SU-DHL-6 (cell line): ENCODE data around the gene GMPPA.

ENCODE experiments used
- H2AFZ ChIP-seq: fragments of 200-600 bp; sonication (generic); 2 replicates; pipeline ENCODE4 v1.6.1; 2014; ENCODE audit warnings: low read depth, mild to moderate bottlenecking, moderate library complexity, mixed read lengths, antibody characterized with exemption, low read length; ENCODE audit not compliant: severe bottlenecking
- H3F3A ChIP-seq: fragments of 200-600 bp; shearing (Covaris generic); 2 replicates; pipeline ENCODE4 v1.6.0; 2016; ENCODE audit warnings: antibody characterized with exemption, mild to moderate bottlenecking; ENCODE audit not compliant: insufficient read depth
- H3K27ac ChIP-seq: fragments of 200-600 bp; sonication (generic); 2 replicates; pipeline ENCODE4 v1.5.1; 2016; ENCODE audit warnings: low read depth, mild to moderate bottlenecking, low read length, moderate library complexity, mixed read lengths
- H3K27me3 ChIP-seq: fragments of 200-600 bp; sonication (generic), shearing (Covaris generic); 2 replicates; pipeline ENCODE4 v1.6.0; 2014; ENCODE audit warnings: mild to moderate bottlenecking, low read length
- H3K36me3 ChIP-seq: fragments of 200-600 bp; sonication (generic); 2 replicates; pipeline ENCODE4 v1.6.1; 2014; ENCODE audit warnings: mild to moderate bottlenecking, low read length, mixed read lengths
- H3K4me2 ChIP-seq: fragments of 300-600, 200-600 bp; shearing (Covaris generic), sonication (generic); 2 replicates; pipeline ENCODE4 v1.6.0; 2014; ENCODE audit warnings: low read length, low read depth, mild to moderate bottlenecking; ENCODE audit not compliant: poor library complexity, severe bottlenecking
- H3K4me3 ChIP-seq: fragments of 200-600 bp; sonication (generic); 2 replicates; pipeline ENCODE4 v1.5.1; 2014; ENCODE audit warnings: antibody characterized with exemption, low read length, mild to moderate bottlenecking, mixed read lengths; ENCODE audit not compliant: insufficient read depth, poor library complexity, severe bottlenecking
- H3K79me2 ChIP-seq: fragments of 200-600 bp; sonication (generic); 2 replicates; pipeline ENCODE4 v1.6.1; 2014; ENCODE audit warnings: mild to moderate bottlenecking, low read length, moderate library complexity; ENCODE audit not compliant: insufficient read depth
- H3K9ac ChIP-seq: fragments of 200-600 bp; sonication (generic); 2 replicates; pipeline ENCODE4 v1.7.0; 2014; ENCODE audit warnings: mild to moderate bottlenecking, low read length
- H3K9me2 ChIP-seq: fragments of 200-600 bp; sonication (generic); replicated peaks from 2 replicates; pipeline ENCODE4 v1.6.1; 2014; ENCODE audit warnings: low read length; ENCODE audit not compliant: insufficient read depth
- H3K9me3 ChIP-seq: fragments of 200-600 bp; sonication (generic); 2 replicates; pipeline ENCODE4 v1.6.1; 2014; ENCODE audit warnings: low read length, mixed read lengths; ENCODE audit not compliant: insufficient read depth
- H4K20me1 ChIP-seq: fragments of 200-600 bp; sonication (generic); 2 replicates; pipeline ENCODE4 v1.6.1; 2014; ENCODE audit warnings: low read depth, mild to moderate bottlenecking, antibody characterized with exemption, low read length, moderate library complexity, mixed read lengths
- EZH2phosphoT487 ChIP-seq: fragments of 200-600 bp; sonication (generic), shearing (Covaris generic); conservative IDR thresholded peaks from 2 replicates; pipeline ENCODE4 v1.6.1; 2018; ENCODE audit warnings: mild to moderate bottlenecking, antibody characterized with exemption, low read length, moderate library complexity, mixed read lengths
- TF ChIP-seq, protein P1 (sequence below): fragments of 200-600 bp; sonication (generic); IDR thresholded peaks from one replicate; pipeline ENCODE4 v1.5.1; 2017; ENCODE audit warnings: antibody characterized with exemption, mild to moderate bottlenecking, low read length, moderate library complexity; ENCODE audit not compliant: insufficient read depth, poor library complexity, severe bottlenecking

The GMPPA gene

DNA sequence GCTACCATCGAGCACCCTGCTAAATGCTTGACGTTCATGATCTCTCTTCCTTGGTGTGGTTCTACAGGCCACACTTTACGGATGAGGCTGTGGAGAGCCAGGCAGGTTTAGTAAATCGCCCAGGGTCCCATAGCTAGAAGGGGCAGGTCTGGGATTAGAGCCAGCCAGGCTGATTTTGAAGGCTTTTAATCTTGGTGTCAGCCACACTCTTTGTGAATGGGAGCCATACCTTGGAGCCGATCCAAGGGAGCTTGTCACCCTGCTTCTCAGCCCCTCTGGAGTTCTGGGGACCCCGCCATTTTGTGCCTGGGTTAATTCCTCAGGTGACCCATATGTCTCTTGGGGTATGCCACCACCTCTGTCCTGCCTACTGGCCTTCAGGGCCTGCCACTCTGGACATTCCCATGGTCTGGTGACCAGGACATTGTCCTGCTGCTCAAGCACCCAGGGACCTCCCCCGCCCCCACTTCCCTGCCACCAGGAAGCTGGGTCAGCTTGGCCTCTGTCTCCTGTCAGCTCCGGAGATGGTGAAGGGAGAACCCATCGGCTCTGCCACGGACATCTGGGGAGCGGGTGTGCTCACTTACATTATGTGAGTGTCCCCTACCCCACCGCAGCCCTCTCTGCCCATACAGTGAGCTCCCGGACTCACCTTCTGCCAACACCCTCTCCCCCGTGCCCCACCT is 7.3 kb upstream of the GMPPA start:
- Histone ChIP-seq H3K27me3 (no peaks in the 10 kb centered on the region), H3K9me3 (no peaks in the 10 kb centered on the region), H3F3A (no peaks in the 10 kb centered on the region), H4K20me1 (no peaks in the 10 kb centered on the region), H3K4me3 (no peak overlapping the region), H3K27ac (no peak overlapping the region), H3K79me2 (no peaks in the 10 kb centered on the region), H2AFZ (no peak overlapping the region), H3K9ac (no peak overlapping the region), H3K4me2 (no peak overlapping the region), H3K36me3 (no peaks in the 10 kb centered on the region), H3K9me2 (no peaks in the 10 kb centered on the region)
- TF ChIP-seq, protein P1, sequence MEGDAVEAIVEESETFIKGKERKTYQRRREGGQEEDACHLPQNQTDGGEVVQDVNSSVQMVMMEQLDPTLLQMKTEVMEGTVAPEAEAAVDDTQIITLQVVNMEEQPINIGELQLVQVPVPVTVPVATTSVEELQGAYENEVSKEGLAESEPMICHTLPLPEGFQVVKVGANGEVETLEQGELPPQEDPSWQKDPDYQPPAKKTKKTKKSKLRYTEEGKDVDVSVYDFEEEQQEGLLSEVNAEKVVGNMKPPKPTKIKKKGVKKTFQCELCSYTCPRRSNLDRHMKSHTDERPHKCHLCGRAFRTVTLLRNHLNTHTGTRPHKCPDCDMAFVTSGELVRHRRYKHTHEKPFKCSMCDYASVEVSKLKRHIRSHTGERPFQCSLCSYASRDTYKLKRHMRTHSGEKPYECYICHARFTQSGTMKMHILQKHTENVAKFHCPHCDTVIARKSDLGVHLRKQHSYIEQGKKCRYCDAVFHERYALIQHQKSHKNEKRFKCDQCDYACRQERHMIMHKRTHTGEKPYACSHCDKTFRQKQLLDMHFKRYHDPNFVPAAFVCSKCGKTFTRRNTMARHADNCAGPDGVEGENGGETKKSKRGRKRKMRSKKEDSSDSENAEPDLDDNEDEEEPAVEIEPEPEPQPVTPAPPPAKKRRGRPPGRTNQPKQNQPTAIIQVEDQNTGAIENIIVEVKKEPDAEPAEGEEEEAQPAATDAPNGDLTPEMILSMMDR: no peak
- TF ChIP-seq EZH2phosphoT487: no peak

DNA sequence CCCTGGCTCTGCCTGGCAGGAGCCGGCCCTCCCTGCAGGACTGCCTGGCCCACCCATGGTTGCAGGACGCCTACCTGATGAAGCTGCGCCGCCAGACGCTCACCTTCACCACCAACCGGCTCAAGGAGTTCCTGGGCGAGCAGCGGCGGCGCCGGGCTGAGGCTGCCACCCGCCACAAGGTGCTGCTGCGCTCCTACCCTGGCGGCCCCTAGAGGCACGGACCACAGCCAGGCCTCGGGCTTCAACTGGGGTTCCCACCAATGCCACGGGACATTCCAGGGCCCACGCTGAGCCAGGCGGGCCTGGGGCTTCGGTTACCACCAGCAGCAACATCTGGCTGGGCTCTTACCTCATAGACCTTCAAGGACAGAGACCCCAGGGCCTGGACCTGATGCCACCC is 6.1 kb upstream of the GMPPA start:
- Histone ChIP-seq H3K4me2 (no peak overlapping the region), H2AFZ (no peak overlapping the region), H3K27me3 (no peaks in the 10 kb centered on the region), H3F3A (no peaks in the 10 kb centered on the region), H3K4me3 (no peak overlapping the region), H3K27ac (no peak overlapping the region), H4K20me1 (no peaks in the 10 kb centered on the region), H3K79me2 (no peaks in the 10 kb centered on the region), H3K9me2 (no peaks in the 10 kb centered on the region), H3K36me3 (no peaks in the 10 kb centered on the region), H3K9ac (no peak overlapping the region), H3K9me3 (no peaks in the 10 kb centered on the region)
- TF ChIP-seq, protein P1: no peak
- TF ChIP-seq EZH2phosphoT487: no peak

DNA sequence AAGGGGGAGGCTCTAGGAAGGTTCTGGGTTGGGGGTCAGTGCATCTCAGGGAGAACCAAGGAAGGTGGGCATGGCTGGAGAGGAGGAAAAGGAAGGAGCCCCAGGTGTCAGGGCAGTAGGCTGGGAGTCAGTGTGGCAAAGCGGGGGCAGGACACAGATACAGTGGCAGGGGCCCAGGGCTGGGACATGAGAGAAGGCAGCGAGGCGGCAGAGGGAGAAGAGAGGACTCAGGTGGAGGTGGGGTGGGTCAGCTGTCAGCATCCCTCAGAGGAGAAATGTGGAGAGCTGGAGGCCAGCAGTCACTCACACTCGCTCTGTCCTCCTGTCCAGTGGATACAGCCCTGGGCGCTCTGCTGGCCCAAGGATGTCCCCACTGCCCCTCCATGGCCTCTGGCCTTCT is 5.6 kb upstream of the GMPPA start:
- H3K4me2 ChIP-seq: no peak overlapping the region
- H2AFZ ChIP-seq: no peak overlapping the region
- no peaks in the 10 kb centered on the region for H3K79me2 ChIP-seq
- TF ChIP-seq EZH2phosphoT487: no peak
- TF ChIP-seq, protein P1: no peak
- H3K9ac ChIP-seq: no peak overlapping the region
- no peak overlapping the region for H3K27ac ChIP-seq
- H3F3A ChIP-seq: no peaks in the 10 kb centered on the region
- no peaks in the 10 kb centered on the region for H3K36me3 ChIP-seq
- no peak overlapping the region for H3K4me3 ChIP-seq
- H3K9me2 ChIP-seq: no peaks in the 10 kb centered on the region
- no peaks in the 10 kb centered on the region for H4K20me1 ChIP-seq
- H3K27me3 ChIP-seq: no peaks in the 10 kb centered on the region
- no peaks in the 10 kb centered on the region for H3K9me3 ChIP-seq
